HL-60 (cell line): ENCODE data around the gene GJA5.

Experiments used
- CTCF ChIP-seq: IDR thresholded peaks from one replicate; pipeline ENCODE4 v1.5.1; 2011; ENCODE audit warnings: low read length, control low read depth, inconsistent platforms; ENCODE audit not compliant: insufficient read depth
- POLR2AphosphoS5 ChIP-seq: IDR thresholded peaks from 2 replicates; pipeline ENCODE4 v1.6.1; 2012; ENCODE audit warnings: low read depth

- TF ChIP-seq CTCF: no peak
- TF ChIP-seq POLR2AphosphoS5: no peak
Measured at GRCh38 chr1:147757015-147757990, 3.1 kb downstream of the GJA5 start.
